Panc1 (cell line): ENCODE measurements around the gene DHX32.

Experiments used
- CTCF ChIP-seq: fragments of 450-650 bp; IDR thresholded peaks from 2 replicates; pipeline ENCODE4 v1.5.1; 2017; ENCODE audit warnings: mild to moderate bottlenecking
- POLR2AphosphoS5 ChIP-seq: IDR thresholded peaks from 2 replicates; pipeline ENCODE4 v1.6.1; 2012; ENCODE audit warnings: mild to moderate bottlenecking, low read depth, low read length, moderate library complexity
- REST ChIP-seq, 2 experiments: IDR thresholded peaks; 2 replicates each; pipeline ENCODE4 v1.6.1; 2011 to 2012; ENCODE audit warnings: low read depth in 2 of 2, control low read depth in 1 of 2, low read length in 1 of 2, mild to moderate bottlenecking in 1 of 2, moderate library complexity in 1 of 2; ENCODE audit not compliant: insufficient read depth in 1 of 2
- SIN3A ChIP-seq: IDR thresholded peaks from 2 replicates; pipeline ENCODE4 v1.6.1; 2012; ENCODE audit warnings: low read depth, mild to moderate bottlenecking, low read length, moderate library complexity, borderline replicate concordance; ENCODE audit not compliant: insufficient read depth

GRCh38 chr10:125820701-125821100, 60.4 kb downstream of the DHX32 start:
- TF ChIP-seq CTCF (no peak), POLR2AphosphoS5 (no peak), SIN3A (no peak), REST (IDR thresholded peaks at IDR 0.05; ENCODE audit: insufficient read depth in 1 of 2, low read depth in 2 of 2, low read length in 1 of 2) (no peak)
